GM19193 (cell line): ENCODE measurements around the gene VSX2.

ENCODE experiments used
- POLR2A ChIP-seq: IDR thresholded peaks from 4 replicates; pipeline ENCODE4 v1.6.1; 2011; ENCODE audit not compliant: insufficient read depth, insufficient read length; ENCODE audit errors: extremely low read depth

Gene VSX2

GRCh38 chr14:74242021-74242779, 3.0 kb downstream of the VSX2 start:
- TF ChIP-seq POLR2A, result no peak

GRCh38 chr14:74242780-74243042, 3.5 kb downstream of the VSX2 start:
- no peak for TF ChIP-seq POLR2A

GRCh38 chr14:74243051-74243450, 3.8 kb downstream of the VSX2 start:
- TF ChIP-seq POLR2A, result no peak

GRCh38 chr14:74244115-74244514, 4.9 kb downstream of the VSX2 start:
- no peak for TF ChIP-seq POLR2A

- TF ChIP-seq POLR2A, result no peak
These were observed 6.0 kb downstream of the VSX2 start for GRCh38 chr14:74245292-74245691.

GRCh38 chr14:74246542-74246941, 7.3 kb downstream of the VSX2 start:
- no peak for TF ChIP-seq POLR2A

- TF ChIP-seq POLR2A, result no peak
These were observed 8.8 kb downstream of the VSX2 start for GRCh38 chr14:74248017-74248416.

- TF ChIP-seq POLR2A, result no peak
These were observed 10.5 kb downstream of the VSX2 start for GRCh38 chr14:74249433-74250375.

- TF ChIP-seq POLR2A, result no peak
These were observed 16.0 kb downstream of the VSX2 start for GRCh38 chr14:74255281-74255680.

GRCh38 chr14:74257078-74257940, 18.1 kb downstream of the VSX2 start:
- TF ChIP-seq POLR2A, result no peak

- TF ChIP-seq POLR2A, result no peak
These were observed 18.9 kb downstream of the VSX2 start for GRCh38 chr14:74257941-74258763.

- TF ChIP-seq POLR2A, result no peak
These were observed 19.5 kb downstream of the VSX2 start for GRCh38 chr14:74258764-74259035.

- TF ChIP-seq POLR2A, result no peak
These were observed 20.3 kb downstream of the VSX2 start for GRCh38 chr14:74259513-74259912.

- no peak for TF ChIP-seq POLR2A
These were observed 21.4 kb downstream of the VSX2 start for GRCh38 chr14:74260525-74261233.
